Measurements from ENCODE around the gene FAM177A1. TPM values are rescaled to one million over a fixed set of nuclear protein-coding genes. Genes with fewer than 3 reads are reported as not detected.

FAM177A1 gene
- total and polyA plus RNA-seq, 2 donors (not counting 3 experiments of a cell fraction or from before 2014, with no cell fraction given), result 19.9 to 64.1 TPM

DNA sequence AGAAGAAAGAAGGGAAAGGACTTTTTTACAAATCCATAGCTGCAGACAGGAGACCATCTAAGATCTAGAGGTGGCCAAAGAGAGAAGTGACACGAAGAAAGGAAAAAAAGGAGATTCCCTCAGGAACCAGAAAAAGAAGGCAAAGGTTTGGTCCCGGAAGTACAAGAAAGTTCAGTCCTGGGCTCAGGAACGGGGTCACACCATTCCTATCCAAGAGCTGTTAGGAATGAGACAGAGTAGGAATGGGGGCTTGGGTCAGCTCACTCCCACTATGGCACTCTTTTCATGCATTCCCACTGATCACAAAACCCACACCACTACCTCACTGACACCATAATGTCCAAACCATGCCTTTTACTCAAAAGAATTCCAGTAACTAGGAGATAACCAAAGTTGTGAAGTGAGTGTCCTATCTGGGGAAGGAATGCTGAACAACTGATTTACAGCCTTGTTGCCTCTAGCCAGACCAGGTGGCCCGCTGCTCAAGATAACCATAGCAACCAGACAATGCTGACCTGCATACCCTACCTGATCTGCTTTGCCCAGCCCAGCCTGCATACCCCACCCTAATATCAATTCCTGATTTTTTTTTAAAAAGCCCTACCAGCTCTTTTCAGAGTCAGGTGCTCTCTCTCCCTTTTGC lies 67.4 kb downstream of the FAM177A1 start:
- H3K4me2 ChIP-seq (ENCODE audit: insufficient read depth, low read length), result no peak overlapping the region
- no peak for DNase-seq (ENCODE audit: low read depth, low spot score)
- no peak overlapping the region for H3K27ac ChIP-seq (ENCODE audit: insufficient read depth, low read depth, low read length)
- ChIA-PET POLR2A (no interaction called here), CTCF (no interaction called here)
- no peak overlapping the region for H3K9ac ChIP-seq (replicated peaks; ENCODE audit: extremely low read depth, insufficient read depth, low read length)
- H3K36me3 ChIP-seq (ENCODE audit: control insufficient read depth in 2 of 2, extremely low read depth in 1 of 2, insufficient read depth in 2 of 2, low read length in 2 of 2), result peaks cover 12 to 13% of the 10 kb centered on the region in 2 experiments
- no peak for FAIRE-seq
- no peaks in the 10 kb centered on the region for H3K27me3 ChIP-seq (ENCODE audit: control insufficient read depth in 2 of 2, insufficient read depth in 2 of 2, low read length in 2 of 2)
- H2AFZ ChIP-seq (ENCODE audit: low read depth, low read length), result no peak overlapping the region
- dilution Hi-C loops (cut with MboI; ENCODE audit: extremely low pct_ligation_motif_present, low sequenced_read_pairs) (no loop called here), intact Hi-C loops (cut with micrococcal nuclease) (no loop called here)
- TF ChIP-seq POLR2A (IDR thresholded peaks at IDR 0.05; ENCODE audit: low read depth, low read length), result no peak
- TF ChIP-seq GATA2 (IDR thresholded peaks at IDR 0.05; ENCODE audit: insufficient read depth, insufficient read length, low read depth, low read length), result no peak
- TF ChIP-seq POLR2AphosphoS5 (IDR thresholded peaks at IDR 0.05; ENCODE audit: insufficient read depth, low read depth, low read length), result no peak
- TF ChIP-seq MYC (IDR thresholded peaks at IDR 0.05; ENCODE audit: low read depth, low read length), result no peak
- TF ChIP-seq, protein P1, sequence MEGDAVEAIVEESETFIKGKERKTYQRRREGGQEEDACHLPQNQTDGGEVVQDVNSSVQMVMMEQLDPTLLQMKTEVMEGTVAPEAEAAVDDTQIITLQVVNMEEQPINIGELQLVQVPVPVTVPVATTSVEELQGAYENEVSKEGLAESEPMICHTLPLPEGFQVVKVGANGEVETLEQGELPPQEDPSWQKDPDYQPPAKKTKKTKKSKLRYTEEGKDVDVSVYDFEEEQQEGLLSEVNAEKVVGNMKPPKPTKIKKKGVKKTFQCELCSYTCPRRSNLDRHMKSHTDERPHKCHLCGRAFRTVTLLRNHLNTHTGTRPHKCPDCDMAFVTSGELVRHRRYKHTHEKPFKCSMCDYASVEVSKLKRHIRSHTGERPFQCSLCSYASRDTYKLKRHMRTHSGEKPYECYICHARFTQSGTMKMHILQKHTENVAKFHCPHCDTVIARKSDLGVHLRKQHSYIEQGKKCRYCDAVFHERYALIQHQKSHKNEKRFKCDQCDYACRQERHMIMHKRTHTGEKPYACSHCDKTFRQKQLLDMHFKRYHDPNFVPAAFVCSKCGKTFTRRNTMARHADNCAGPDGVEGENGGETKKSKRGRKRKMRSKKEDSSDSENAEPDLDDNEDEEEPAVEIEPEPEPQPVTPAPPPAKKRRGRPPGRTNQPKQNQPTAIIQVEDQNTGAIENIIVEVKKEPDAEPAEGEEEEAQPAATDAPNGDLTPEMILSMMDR (IDR thresholded peaks at IDR 0.05; ENCODE audit: extremely low read depth in 1 of 2, insufficient read depth in 1 of 2, low read depth in 1 of 2, low read length in 2 of 2), result no peak
- TF ChIP-seq EZH2 (IDR thresholded peaks at IDR 0.05; ENCODE audit: borderline replicate concordance, low read depth, low read length, severe bottlenecking), result no peak
- no peak overlapping the region for H3K4me3 ChIP-seq (replicated peaks in 1 of 3; ENCODE audit: insufficient read depth in 1 of 3, low read depth in 1 of 3, low read length in 3 of 3)
- BruUV-seq (replicated peaks), result no TSS peak
- no peaks in the 10 kb centered on the region for H3K9me1 ChIP-seq (replicated peaks; ENCODE audit: control insufficient read depth, extremely low read depth, insufficient read depth, low read length)
- no peaks in the 10 kb centered on the region for H4K20me1 ChIP-seq (replicated peaks; ENCODE audit: control insufficient read depth, extremely low read depth, insufficient read depth, low read length)
- no peaks in the 10 kb centered on the region for H3K9me3 ChIP-seq (replicated peaks; ENCODE audit: control insufficient read depth, insufficient read depth, low read length)
- H3K4me1 ChIP-seq (ENCODE audit: control insufficient read depth, extremely low read depth, insufficient read depth, low read length), result no peaks in the 10 kb centered on the region
- peaks cover 15% of the 10 kb centered on the region for H3K79me2 ChIP-seq (ENCODE audit: control insufficient read depth, insufficient read depth, low read length)

Measured in endothelial cell of umbilical vein (primary cell).